ENCODE measurements around the gene GPR132. TPM values are rescaled to one million over a fixed set of nuclear protein-coding genes. Genes with fewer than 3 reads are reported as not detected.

GPR132 gene
- polyA plus RNA-seq, 1 donor from 2014 or later: not detected

DNA sequence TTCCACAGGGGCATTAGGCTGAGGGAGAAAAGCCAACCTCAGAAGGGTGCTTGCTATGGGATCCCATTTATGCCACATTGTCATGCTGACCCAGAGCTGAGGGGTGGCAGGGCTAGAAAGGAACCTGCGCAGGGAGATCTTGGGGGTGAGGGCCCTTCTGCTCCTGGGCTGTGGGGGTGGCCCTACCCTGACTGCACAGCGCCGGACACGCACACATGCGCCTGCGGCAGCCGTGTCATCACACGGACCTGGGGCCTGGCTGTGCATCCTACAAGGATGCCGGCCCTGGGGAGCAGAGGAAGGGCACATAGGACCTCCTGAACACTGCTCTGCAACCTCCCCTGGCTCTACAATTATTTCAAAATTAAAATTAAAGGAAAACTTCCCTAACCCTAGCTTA, 51.2 kb downstream of the GPR132 start:
- Histone ChIP-seq H3F3A (ENCODE audit: insufficient read depth, low read length, poor library complexity, severe bottlenecking) (no peaks in the 10 kb centered on the region), H3K9me3 (ENCODE audit: low read length) (no peaks in the 10 kb centered on the region), H3K27ac (ENCODE audit: low read length) (no peak overlapping the region), H3K79me2 (replicated peaks; ENCODE audit: insufficient read depth, low read length) (peaks cover 71% of the 10 kb centered on the region), H3K4me2 (ENCODE audit: low read length) (no peak overlapping the region), H4K20me1 (ENCODE audit: insufficient read depth) (no peaks in the 10 kb centered on the region), H3K36me3 (ENCODE audit: insufficient read depth, low read length) (no peaks in the 10 kb centered on the region), H3K9me2 (ENCODE audit: insufficient read depth, low read length) (no peaks in the 10 kb centered on the region), H3K4me3 (ENCODE audit: low read length) (no peak overlapping the region), H3K27me3 (ENCODE audit: insufficient read depth, low read depth, low read length) (no peaks in the 10 kb centered on the region), H2AFZ (ENCODE audit: low read depth, low read length) (no peak overlapping the region), H3K9ac (ENCODE audit: low read length) (no peak overlapping the region)
- no peak for TF ChIP-seq EZH2 (IDR thresholded peaks at IDR 0.05; ENCODE audit: borderline replicate concordance, insufficient read depth, low read length, poor library complexity, severe bottlenecking)
- TF ChIP-seq, protein P1, sequence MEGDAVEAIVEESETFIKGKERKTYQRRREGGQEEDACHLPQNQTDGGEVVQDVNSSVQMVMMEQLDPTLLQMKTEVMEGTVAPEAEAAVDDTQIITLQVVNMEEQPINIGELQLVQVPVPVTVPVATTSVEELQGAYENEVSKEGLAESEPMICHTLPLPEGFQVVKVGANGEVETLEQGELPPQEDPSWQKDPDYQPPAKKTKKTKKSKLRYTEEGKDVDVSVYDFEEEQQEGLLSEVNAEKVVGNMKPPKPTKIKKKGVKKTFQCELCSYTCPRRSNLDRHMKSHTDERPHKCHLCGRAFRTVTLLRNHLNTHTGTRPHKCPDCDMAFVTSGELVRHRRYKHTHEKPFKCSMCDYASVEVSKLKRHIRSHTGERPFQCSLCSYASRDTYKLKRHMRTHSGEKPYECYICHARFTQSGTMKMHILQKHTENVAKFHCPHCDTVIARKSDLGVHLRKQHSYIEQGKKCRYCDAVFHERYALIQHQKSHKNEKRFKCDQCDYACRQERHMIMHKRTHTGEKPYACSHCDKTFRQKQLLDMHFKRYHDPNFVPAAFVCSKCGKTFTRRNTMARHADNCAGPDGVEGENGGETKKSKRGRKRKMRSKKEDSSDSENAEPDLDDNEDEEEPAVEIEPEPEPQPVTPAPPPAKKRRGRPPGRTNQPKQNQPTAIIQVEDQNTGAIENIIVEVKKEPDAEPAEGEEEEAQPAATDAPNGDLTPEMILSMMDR (IDR thresholded peaks at IDR 0.05; ENCODE audit: poor library complexity, severe bottlenecking): no peak

DNA sequence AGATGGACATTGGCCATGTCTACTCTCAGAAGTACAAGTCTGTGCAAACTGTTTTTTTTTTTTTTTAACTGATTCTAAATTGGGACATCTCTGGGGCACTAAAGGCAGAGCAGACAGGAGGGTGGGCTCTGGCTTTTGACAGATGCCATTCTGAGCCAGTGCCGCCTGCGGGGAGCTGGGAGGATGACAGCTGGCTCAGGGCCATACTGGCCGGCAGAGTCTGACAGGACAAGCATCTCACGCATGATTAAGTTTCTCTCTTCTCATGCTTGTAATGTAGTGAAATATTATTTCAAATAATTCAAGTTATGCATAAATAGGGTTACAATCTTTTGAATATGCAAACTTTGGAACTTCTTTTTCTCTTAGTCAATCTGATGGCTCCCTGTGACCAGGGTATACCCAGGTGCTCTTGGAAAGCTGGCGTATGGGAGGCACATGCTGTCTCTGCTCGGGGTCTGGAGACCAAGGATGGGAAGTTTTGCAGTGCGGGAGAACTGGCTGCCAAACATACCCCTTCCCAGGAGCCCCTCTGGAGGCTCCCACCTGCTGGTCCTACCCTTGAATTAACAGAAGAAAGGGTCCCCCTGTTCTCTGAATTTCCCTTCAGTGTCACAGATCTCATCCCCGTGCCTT, 52.0 kb downstream of the GPR132 start:
- H3K79me2 ChIP-seq (replicated peaks; ENCODE audit: insufficient read depth, low read length): peaks cover 64% of the 10 kb centered on the region
- H2AFZ ChIP-seq (ENCODE audit: low read depth, low read length): no peak overlapping the region
- no peaks in the 10 kb centered on the region for H3F3A ChIP-seq (ENCODE audit: insufficient read depth, low read length, poor library complexity, severe bottlenecking)
- no peaks in the 10 kb centered on the region for H3K9me3 ChIP-seq (ENCODE audit: low read length)
- TF ChIP-seq, protein P1 (IDR thresholded peaks at IDR 0.05; ENCODE audit: poor library complexity, severe bottlenecking): no peak
- H3K9ac ChIP-seq (ENCODE audit: low read length): no peak overlapping the region
- H3K4me3 ChIP-seq (ENCODE audit: low read length): no peak overlapping the region
- H3K9me2 ChIP-seq (ENCODE audit: insufficient read depth, low read length): no peaks in the 10 kb centered on the region
- H3K4me2 ChIP-seq (ENCODE audit: low read length): no peak overlapping the region
- H3K27me3 ChIP-seq (ENCODE audit: insufficient read depth, low read depth, low read length): no peaks in the 10 kb centered on the region
- no peak overlapping the region for H3K27ac ChIP-seq (ENCODE audit: low read length)
- H4K20me1 ChIP-seq (ENCODE audit: insufficient read depth): no peaks in the 10 kb centered on the region
- H3K36me3 ChIP-seq (ENCODE audit: insufficient read depth, low read length): no peaks in the 10 kb centered on the region

DNA sequence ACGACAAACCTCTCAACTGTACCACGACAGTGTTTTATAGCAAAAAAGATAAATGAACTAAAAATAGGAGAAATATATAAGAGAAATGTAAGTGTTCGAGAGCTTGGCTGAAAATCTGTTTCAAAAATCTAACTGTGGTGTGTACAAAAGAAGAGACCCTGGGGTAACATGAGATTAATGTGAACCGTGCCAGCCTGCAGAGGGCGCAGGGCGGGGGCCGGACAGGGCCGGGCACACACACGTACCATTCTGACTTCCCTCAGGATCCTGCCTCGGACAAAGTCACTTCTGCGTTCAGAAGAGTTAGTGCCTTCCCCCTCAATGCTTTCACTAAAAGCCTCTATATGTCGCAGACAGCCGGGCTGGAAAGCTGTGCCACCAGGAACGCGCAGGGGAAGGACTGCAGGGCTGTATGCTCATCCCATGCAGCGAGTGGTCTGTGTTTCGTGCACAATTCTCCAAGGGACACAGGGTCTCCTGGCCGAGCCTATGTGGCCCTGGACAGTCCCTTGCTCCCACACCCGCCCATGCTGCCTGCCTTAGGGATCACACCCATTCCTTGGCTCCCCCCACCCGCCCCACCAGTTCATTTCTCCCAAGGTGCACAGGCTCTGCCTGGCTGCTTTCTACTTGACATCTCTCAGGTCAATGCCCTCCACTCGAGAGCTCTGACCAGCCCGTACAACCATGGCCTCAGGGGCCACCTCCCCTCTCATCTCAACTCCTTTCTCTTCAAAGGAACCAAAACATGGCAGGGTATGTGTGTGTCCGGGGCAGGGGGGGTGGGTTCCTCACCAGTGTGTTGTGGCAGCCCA, 52.9 kb downstream of the GPR132 start:
- Histone ChIP-seq H3K27me3 (ENCODE audit: insufficient read depth, low read depth, low read length) (no peaks in the 10 kb centered on the region), H3K27ac (ENCODE audit: low read length) (no peak overlapping the region), H3K9ac (ENCODE audit: low read length) (no peak overlapping the region), H3K79me2 (replicated peaks; ENCODE audit: insufficient read depth, low read length) (peaks cover 55% of the 10 kb centered on the region), H3K9me2 (ENCODE audit: insufficient read depth, low read length) (no peaks in the 10 kb centered on the region), H4K20me1 (ENCODE audit: insufficient read depth) (no peaks in the 10 kb centered on the region), H2AFZ (ENCODE audit: low read depth, low read length) (no peak overlapping the region), H3K36me3 (ENCODE audit: insufficient read depth, low read length) (no peaks in the 10 kb centered on the region), H3K4me2 (ENCODE audit: low read length) (no peak overlapping the region), H3K4me3 (ENCODE audit: low read length) (no peak overlapping the region), H3K9me3 (ENCODE audit: low read length) (no peaks in the 10 kb centered on the region), H3F3A (ENCODE audit: insufficient read depth, low read length, poor library complexity, severe bottlenecking) (no peaks in the 10 kb centered on the region)
- TF ChIP-seq TAF1 (IDR thresholded peaks at IDR 0.05; ENCODE audit: low read depth) (no peak), MXI1 (conservative IDR thresholded peaks at IDR 0.05; ENCODE audit: poor library complexity, severe bottlenecking) (no peak), POLR2AphosphoS5 (IDR thresholded peaks at IDR 0.05) (no peak), SMC3 (conservative IDR thresholded peaks at IDR 0.05; ENCODE audit: poor library complexity) (no peak), EP300 (conservative IDR thresholded peaks at IDR 0.05; ENCODE audit: poor library complexity, severe bottlenecking) (no peak), EZH2 (IDR thresholded peaks at IDR 0.05; ENCODE audit: borderline replicate concordance, insufficient read depth, low read length, poor library complexity, severe bottlenecking) (no peak), RAD21 (conservative IDR thresholded peaks at IDR 0.05) (no peak)
- TF ChIP-seq, protein P2, sequence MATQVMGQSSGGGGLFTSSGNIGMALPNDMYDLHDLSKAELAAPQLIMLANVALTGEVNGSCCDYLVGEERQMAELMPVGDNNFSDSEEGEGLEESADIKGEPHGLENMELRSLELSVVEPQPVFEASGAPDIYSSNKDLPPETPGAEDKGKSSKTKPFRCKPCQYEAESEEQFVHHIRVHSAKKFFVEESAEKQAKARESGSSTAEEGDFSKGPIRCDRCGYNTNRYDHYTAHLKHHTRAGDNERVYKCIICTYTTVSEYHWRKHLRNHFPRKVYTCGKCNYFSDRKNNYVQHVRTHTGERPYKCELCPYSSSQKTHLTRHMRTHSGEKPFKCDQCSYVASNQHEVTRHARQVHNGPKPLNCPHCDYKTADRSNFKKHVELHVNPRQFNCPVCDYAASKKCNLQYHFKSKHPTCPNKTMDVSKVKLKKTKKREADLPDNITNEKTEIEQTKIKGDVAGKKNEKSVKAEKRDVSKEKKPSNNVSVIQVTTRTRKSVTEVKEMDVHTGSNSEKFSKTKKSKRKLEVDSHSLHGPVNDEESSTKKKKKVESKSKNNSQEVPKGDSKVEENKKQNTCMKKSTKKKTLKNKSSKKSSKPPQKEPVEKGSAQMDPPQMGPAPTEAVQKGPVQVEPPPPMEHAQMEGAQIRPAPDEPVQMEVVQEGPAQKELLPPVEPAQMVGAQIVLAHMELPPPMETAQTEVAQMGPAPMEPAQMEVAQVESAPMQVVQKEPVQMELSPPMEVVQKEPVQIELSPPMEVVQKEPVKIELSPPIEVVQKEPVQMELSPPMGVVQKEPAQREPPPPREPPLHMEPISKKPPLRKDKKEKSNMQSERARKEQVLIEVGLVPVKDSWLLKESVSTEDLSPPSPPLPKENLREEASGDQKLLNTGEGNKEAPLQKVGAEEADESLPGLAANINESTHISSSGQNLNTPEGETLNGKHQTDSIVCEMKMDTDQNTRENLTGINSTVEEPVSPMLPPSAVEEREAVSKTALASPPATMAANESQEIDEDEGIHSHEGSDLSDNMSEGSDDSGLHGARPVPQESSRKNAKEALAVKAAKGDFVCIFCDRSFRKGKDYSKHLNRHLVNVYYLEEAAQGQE (IDR thresholded peaks at IDR 0.05; ENCODE audit: borderline replicate concordance): no peak
- TF ChIP-seq, protein P1 (IDR thresholded peaks at IDR 0.05; ENCODE audit: poor library complexity, severe bottlenecking): no peak
